Central memory CD8-positive, alpha-beta T cell (primary cell): ENCODE data around the gene AZIN2.
"Not testable (repeated sequence)": the region's sequence is repeated elsewhere in the genome, so short reads cannot be mapped to it uniquely, and the experiment has no call there.

Source experiments
- ATAC-seq: fragments of 150-1000 bp; cut with Tn5 transposase; replicated peaks from 2 replicates; pipeline ENCODE4 v1.10.0; 2022; ENCODE audit warnings: mild to moderate bottlenecking, moderate FRiP score, moderate number of reproducible peaks; ENCODE audit not compliant: poor library complexity, severe bottlenecking; ENCODE audit errors: extremely low read depth
- DNase-seq, 2 donors: peaks; one replicate each; pipeline ENCODE4 v3.0.0; 2021; ENCODE audit warnings: low spot score in 2 of 2
- H3K27ac Mint-ChIP-seq: one replicate; pipeline ENCODE4 v1.8.0; 2022; ENCODE audit warnings: low read depth, mild to moderate bottlenecking, moderate library complexity, mixed read lengths
- H3K27me3 Mint-ChIP-seq: one replicate; pipeline ENCODE4 v1.8.0; 2022; ENCODE audit warnings: mixed read lengths
- H3K36me3 Mint-ChIP-seq: one replicate; pipeline ENCODE4 v1.8.0; 2022; ENCODE audit warnings: mild to moderate bottlenecking, moderate library complexity, mixed read lengths; ENCODE audit not compliant: insufficient read depth
- H3K4me1 Mint-ChIP-seq: one replicate; pipeline ENCODE4 v1.8.0; 2022; ENCODE audit warnings: mixed read lengths
- H3K4me3 Mint-ChIP-seq: one replicate; pipeline ENCODE4 v1.8.0; 2022; ENCODE audit warnings: mild to moderate bottlenecking, moderate library complexity, mixed read lengths
- H3K9me3 Mint-ChIP-seq: one replicate; pipeline ENCODE4 v1.8.0; 2022; ENCODE audit warnings: mixed read lengths

Gene AZIN2

DNA sequence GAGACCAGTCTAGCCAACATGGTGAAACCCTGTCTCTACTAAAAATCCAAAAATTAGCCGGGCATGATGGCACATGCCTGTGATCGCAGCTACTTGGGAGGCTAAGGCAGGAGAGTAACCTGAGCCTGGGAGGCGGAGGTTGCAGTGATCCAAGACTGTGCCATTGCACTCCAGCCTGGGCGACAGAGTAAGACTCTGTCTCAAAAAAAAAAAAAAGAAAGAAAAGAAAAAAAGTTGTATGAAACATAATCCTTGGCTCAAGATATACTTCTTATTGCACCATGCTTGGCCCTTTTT is 19.1 kb downstream of the AZIN2 start:
- Mint-ChIP-seq H3K36me3 (peaks cover 11% of the 10 kb centered on the region), H3K4me3 (peak overlapping the region; percentile 77), H3K4me1 (peaks cover 51% of the 10 kb centered on the region)
- not testable (repeated sequence) for H3K9me3 Mint-ChIP-seq, H3K27ac Mint-ChIP-seq, ATAC-seq, H3K27me3 Mint-ChIP-seq, DNase-seq

- Mint-ChIP-seq H3K4me3 (no peak overlapping the region), H3K4me1 (no peaks in the 10 kb centered on the region), H3K36me3 (peaks cover 1% of the 10 kb centered on the region), H3K27me3 (no peaks in the 10 kb centered on the region), H3K9me3 (peaks cover 6% of the 10 kb centered on the region), H3K27ac (no peak overlapping the region)
- no peak for DNase-seq
- no peak for ATAC-seq
These were observed 29.5 kb downstream of the AZIN2 start for GRCh38 chr1:33110477-33110876.

DNA sequence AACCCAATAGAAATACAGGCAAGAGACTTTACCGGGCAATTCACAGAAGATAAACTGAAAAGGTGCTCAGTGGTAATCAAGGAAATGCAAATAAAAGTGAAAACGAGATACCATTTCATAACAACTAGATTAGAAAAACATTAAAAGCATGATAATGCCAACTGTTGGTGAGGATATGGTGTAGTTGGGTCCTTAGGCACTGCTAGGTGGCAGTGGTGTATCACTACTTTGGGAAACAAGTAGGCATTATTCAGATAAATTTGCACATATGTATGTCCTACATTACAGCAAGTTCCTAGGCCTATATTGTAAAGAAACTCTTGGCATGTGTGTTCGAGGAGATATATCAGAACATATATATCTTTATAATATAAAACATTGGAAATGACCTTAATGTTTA is 31.0 kb downstream of the AZIN2 start:
- H3K27ac Mint-ChIP-seq: peak overlapping the region; percentile 32
- H3K9me3 Mint-ChIP-seq: peaks cover 6% of the 10 kb centered on the region
- DNase-seq (no peak), ATAC-seq (no peak)
- no peak overlapping the region for H3K4me3 Mint-ChIP-seq
- H3K4me1 Mint-ChIP-seq: no peaks in the 10 kb centered on the region
- no peaks in the 10 kb centered on the region for H3K27me3 Mint-ChIP-seq
- H3K36me3 Mint-ChIP-seq: peaks cover 1% of the 10 kb centered on the region

DNA sequence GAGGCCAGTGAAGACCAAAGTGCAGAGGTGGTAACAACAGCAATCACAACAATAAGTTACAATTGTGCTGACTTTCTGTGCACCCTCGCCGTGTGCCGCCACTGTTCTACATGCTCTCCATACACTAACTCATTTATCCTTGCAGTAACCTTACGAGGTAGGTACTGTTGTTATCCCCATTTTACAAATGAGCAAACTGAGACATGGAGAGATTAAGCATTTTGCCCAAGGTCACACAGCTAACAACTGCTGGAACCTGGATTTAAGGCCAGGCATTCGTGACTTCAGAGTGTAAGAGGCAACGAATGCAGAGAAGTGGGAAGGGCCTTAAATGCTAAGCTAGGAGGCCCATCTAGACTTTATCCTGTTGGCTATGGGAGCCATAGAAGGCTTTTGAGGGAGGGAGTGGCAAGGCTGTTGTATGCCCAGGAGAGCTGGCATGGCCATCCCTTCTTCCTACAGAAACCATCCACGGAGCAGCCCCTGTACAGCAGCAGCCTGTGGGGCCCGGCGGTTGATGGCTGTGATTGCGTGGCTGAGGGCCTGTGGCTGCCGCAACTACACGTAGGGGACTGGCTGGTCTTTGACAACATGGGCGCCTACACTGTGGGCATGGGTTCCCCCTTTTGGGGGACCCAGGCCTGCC is 36.6 kb downstream of the AZIN2 start:
- H3K36me3 Mint-ChIP-seq: peaks cover 2% of the 10 kb centered on the region
- no peaks in the 10 kb centered on the region for H3K27me3 Mint-ChIP-seq
- H3K4me3 Mint-ChIP-seq: no peak overlapping the region
- DNase-seq (no peak), ATAC-seq (no peak)
- H3K9me3 Mint-ChIP-seq: no peaks in the 10 kb centered on the region
- H3K27ac Mint-ChIP-seq: no peak overlapping the region
- H3K4me1 Mint-ChIP-seq: no peaks in the 10 kb centered on the region

DNA sequence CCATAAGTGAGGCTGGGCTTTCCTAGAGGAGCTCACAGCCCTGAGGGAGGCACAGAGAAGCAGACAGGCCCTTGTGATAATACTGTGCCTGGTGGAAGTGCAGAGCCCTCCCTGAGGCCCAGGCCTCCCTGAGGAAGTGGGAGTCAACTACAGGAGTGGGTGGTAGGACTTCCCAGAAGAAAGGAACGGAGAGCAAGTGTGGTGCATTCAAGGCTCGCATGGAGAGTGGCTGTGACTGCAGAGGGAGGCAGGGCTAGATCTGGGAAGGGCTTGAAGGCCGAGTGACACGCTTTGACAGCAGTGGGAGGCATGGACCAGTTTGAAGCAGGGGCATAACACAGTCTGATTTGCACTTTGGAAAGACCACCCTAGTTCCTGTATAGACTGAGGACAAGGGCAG is 37.3 kb downstream of the AZIN2 start:
- Mint-ChIP-seq H3K27me3 (no peaks in the 10 kb centered on the region), H3K27ac (peak overlapping the region; percentile 42), H3K36me3 (peaks cover 2% of the 10 kb centered on the region), H3K9me3 (no peaks in the 10 kb centered on the region), H3K4me3 (no peak overlapping the region), H3K4me1 (no peaks in the 10 kb centered on the region)
- ATAC-seq (no peak), DNase-seq (no peak)

- no peaks in the 10 kb centered on the region for H3K27me3 Mint-ChIP-seq
- ATAC-seq (no peak), DNase-seq (no peak)
- H3K27ac Mint-ChIP-seq: peak overlapping the region; percentile 42
- H3K4me3 Mint-ChIP-seq: no peak overlapping the region
- no peaks in the 10 kb centered on the region for H3K9me3 Mint-ChIP-seq
- H3K4me1 Mint-ChIP-seq: no peaks in the 10 kb centered on the region
- H3K36me3 Mint-ChIP-seq: peaks cover 2% of the 10 kb centered on the region
These were observed 38.1 kb downstream of the AZIN2 start for GRCh38 chr1:33119050-33119449.

DNA sequence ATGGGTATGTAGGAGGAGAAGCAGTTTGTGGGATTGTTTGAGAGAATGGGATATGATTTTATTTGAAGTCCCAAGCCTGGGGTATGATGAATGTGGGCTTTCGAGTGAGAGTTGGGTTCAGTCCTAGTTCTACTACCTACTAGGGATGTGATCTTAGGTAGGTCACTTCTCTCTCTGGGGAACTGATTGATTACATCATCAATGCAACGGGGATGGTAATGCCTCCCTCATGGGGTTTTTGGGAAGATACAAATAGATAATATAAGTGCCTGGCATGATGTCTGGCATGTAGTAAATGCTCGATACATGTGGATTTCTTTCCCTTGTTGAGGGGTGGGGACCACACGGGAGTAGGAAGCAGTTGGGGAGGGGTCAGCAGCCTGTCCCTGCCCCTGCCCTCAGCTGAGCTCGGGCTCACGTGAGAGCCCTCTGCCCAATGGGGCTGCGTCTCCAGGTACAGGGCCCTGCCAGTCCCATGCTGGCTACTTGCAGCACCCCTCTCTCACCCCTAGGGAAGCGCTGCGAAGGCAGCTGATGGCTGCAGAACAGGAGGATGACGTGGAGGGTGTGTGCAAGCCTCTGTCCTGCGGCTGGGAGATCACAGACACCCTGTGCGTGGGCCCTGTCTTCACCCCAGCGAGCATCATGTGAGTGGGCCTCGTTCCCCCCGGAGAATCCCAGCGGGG is 38.7 kb downstream of the AZIN2 start:
- no peaks in the 10 kb centered on the region for H3K27me3 Mint-ChIP-seq
- no peaks in the 10 kb centered on the region for H3K9me3 Mint-ChIP-seq
- H3K36me3 Mint-ChIP-seq: peaks cover 2% of the 10 kb centered on the region
- DNase-seq (no peak), ATAC-seq (no peak)
- no peak overlapping the region for H3K27ac Mint-ChIP-seq
- H3K4me1 Mint-ChIP-seq: no peaks in the 10 kb centered on the region
- no peak overlapping the region for H3K4me3 Mint-ChIP-seq

GRCh38 chr1:33120436-33121231 is 39.7 kb downstream of the AZIN2 start:
- Mint-ChIP-seq H3K9me3 (no peaks in the 10 kb centered on the region), H3K36me3 (peaks cover 2% of the 10 kb centered on the region), H3K27ac (no peak overlapping the region), H3K4me1 (peaks cover 4% of the 10 kb centered on the region), H3K4me3 (no peak overlapping the region), H3K27me3 (no peaks in the 10 kb centered on the region)
- DNase-seq: no peak
- no peak for ATAC-seq

- no peak overlapping the region for H3K4me3 Mint-ChIP-seq
- DNase-seq (no peak), ATAC-seq (no peak)
- H3K27me3 Mint-ChIP-seq: no peaks in the 10 kb centered on the region
- peaks cover 12% of the 10 kb centered on the region for H3K4me1 Mint-ChIP-seq
- H3K9me3 Mint-ChIP-seq: no peaks in the 10 kb centered on the region
- H3K36me3 Mint-ChIP-seq: peaks cover 2% of the 10 kb centered on the region
- no peak overlapping the region for H3K27ac Mint-ChIP-seq
These were observed 40.8 kb downstream of the AZIN2 start for GRCh38 chr1:33121728-33122127.

GRCh38 chr1:33122483-33123178 is 41.7 kb downstream of the AZIN2 start:
- Mint-ChIP-seq H3K4me1 (peaks cover 12% of the 10 kb centered on the region), H3K27ac (no peak overlapping the region), H3K27me3 (no peaks in the 10 kb centered on the region), H3K36me3 (peaks cover 7% of the 10 kb centered on the region), H3K9me3 (no peaks in the 10 kb centered on the region), H3K4me3 (no peak overlapping the region)
- DNase-seq (no peak), ATAC-seq (no peak)

DNA sequence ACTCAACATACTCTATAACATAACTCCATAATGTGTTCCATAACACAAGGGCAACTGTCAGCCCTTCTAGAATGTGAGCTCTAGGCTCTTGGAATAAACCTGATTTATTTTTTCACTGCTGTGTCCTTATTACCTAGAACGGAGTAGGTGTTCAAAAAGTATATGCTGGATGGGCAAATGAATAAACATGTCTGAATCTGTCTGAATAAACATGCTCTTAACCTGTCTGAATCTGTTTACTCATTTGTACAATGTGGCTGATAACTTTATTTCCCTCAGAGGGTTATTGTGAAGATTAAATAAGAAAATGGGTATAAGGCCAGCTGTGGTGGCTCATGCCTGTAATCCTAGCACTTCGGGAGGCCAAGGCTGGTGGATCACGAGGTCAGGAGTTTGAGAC is 42.3 kb downstream of the AZIN2 start:
- H3K27me3 Mint-ChIP-seq: no peaks in the 10 kb centered on the region

GRCh38 chr1:33124647-33125046 is 43.7 kb downstream of the AZIN2 start:
- not testable (repeated sequence) for H3K27me3 Mint-ChIP-seq, H3K4me3 Mint-ChIP-seq, H3K36me3 Mint-ChIP-seq, H3K27ac Mint-ChIP-seq, H3K9me3 Mint-ChIP-seq, ATAC-seq, DNase-seq
- peaks cover 24% of the 10 kb centered on the region for H3K4me1 Mint-ChIP-seq

More for the DNA sequence above, 42.3 kb downstream of the AZIN2 start:
- DNase-seq: no peak
- H3K9me3 Mint-ChIP-seq: no peaks in the 10 kb centered on the region
- no peak for ATAC-seq
- no peak overlapping the region for H3K4me3 Mint-ChIP-seq
- peaks cover 12% of the 10 kb centered on the region for H3K4me1 Mint-ChIP-seq
- H3K36me3 Mint-ChIP-seq: peaks cover 8% of the 10 kb centered on the region
- no peak overlapping the region for H3K27ac Mint-ChIP-seq
